ENCODE data around the gene PPP1R13B.

PPP1R13B gene

DNA sequence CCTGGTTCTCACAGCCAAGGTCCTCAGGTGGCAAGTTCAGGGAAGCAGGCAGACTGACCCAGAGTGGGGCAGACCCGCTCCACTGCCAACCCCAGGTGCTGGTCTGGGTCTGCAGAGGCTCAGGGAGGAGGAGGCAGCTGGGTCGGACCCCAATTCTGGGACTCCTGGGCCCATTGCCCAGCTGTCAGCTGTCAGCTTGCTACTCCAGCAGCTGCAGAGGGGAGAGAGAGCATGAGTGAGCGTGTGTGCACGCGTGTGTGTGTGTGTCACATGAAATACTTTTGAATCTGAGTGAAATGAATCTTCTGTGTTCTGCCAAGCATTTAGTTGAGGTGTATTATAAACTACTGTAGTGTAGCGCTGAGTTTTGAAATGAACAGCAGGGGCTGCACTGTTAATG, 162.9 kb downstream of the PPP1R13B start:
- TF ChIP-seq, protein P1, sequence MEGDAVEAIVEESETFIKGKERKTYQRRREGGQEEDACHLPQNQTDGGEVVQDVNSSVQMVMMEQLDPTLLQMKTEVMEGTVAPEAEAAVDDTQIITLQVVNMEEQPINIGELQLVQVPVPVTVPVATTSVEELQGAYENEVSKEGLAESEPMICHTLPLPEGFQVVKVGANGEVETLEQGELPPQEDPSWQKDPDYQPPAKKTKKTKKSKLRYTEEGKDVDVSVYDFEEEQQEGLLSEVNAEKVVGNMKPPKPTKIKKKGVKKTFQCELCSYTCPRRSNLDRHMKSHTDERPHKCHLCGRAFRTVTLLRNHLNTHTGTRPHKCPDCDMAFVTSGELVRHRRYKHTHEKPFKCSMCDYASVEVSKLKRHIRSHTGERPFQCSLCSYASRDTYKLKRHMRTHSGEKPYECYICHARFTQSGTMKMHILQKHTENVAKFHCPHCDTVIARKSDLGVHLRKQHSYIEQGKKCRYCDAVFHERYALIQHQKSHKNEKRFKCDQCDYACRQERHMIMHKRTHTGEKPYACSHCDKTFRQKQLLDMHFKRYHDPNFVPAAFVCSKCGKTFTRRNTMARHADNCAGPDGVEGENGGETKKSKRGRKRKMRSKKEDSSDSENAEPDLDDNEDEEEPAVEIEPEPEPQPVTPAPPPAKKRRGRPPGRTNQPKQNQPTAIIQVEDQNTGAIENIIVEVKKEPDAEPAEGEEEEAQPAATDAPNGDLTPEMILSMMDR (IDR thresholded peaks at IDR 0.05; ENCODE audit: low read depth, low read length, missing control alignments) = no peak
- no peak overlapping the region for H3K4me3 ChIP-seq (ENCODE audit: low read depth, low read length)
- in situ Hi-C loops (cut with HindIII; ENCODE audit: low sequenced_read_pairs) = no loop called here
- no peak for DNase-seq (ENCODE audit: low read depth)
